H9 (cell line): Measurements from ENCODE around the gene BCAT1. TPM values are rescaled to one million over a fixed set of nuclear protein-coding genes. Genes with fewer than 3 reads are reported as not detected.

Source experiments
- DNase-seq: peaks from one replicate; pipeline ENCODE4 v3.0.0-alpha.2; 2017
- H2AFZ ChIP-seq: one replicate; pipeline ENCODE4 v1.6.1; 2013; ENCODE audit warnings: mild to moderate bottlenecking, low read length, control low read depth, moderate library complexity
- H2AK5ac ChIP-seq: 2 replicates; pipeline ENCODE4 v1.6.1; 2013; ENCODE audit warnings: low read length, control low read depth, mixed read lengths; ENCODE audit not compliant: insufficient read length
- H2BK120ac ChIP-seq: one replicate; pipeline ENCODE4 v1.6.1; 2013; ENCODE audit warnings: low read depth, mild to moderate bottlenecking, low read length, control low read depth, inconsistent platforms; ENCODE audit not compliant: poor library complexity, severe bottlenecking
- H2BK12ac ChIP-seq: 2 replicates; pipeline ENCODE4 v1.6.1; 2013; ENCODE audit warnings: low read length, control low read depth, mixed read lengths, low read depth; ENCODE audit not compliant: insufficient read length
- H2BK15ac ChIP-seq: 2 replicates; pipeline ENCODE4 v1.6.1; 2013; ENCODE audit warnings: low read depth, low read length, control low read depth
- H2BK20ac ChIP-seq: one replicate; pipeline ENCODE4 v1.6.1; 2013; ENCODE audit warnings: low read depth, mild to moderate bottlenecking, low read length, control low read depth, inconsistent platforms; ENCODE audit not compliant: poor library complexity, severe bottlenecking
- H2BK5ac ChIP-seq: 2 replicates; pipeline ENCODE4 v1.6.1; 2013; ENCODE audit warnings: low read length, control low read depth, mixed read lengths; ENCODE audit not compliant: insufficient read length
- H3K14ac ChIP-seq: 2 replicates; pipeline ENCODE4 v1.6.1; 2013; ENCODE audit warnings: low read length, control low read depth; ENCODE audit not compliant: insufficient read depth
- H3K18ac ChIP-seq: 2 replicates; pipeline ENCODE4 v1.6.1; 2013; ENCODE audit warnings: low read depth, mild to moderate bottlenecking, mixed read lengths, low read length, control low read depth; ENCODE audit not compliant: insufficient read length
- H3K23ac ChIP-seq: 2 replicates; pipeline ENCODE4 v1.6.1; 2013; ENCODE audit warnings: low read length, control low read depth, mixed read lengths, low read depth; ENCODE audit not compliant: insufficient read length
- H3K23me2 ChIP-seq: 2 replicates; pipeline ENCODE4 v1.6.1; 2013; ENCODE audit warnings: low read depth, mild to moderate bottlenecking, mixed read lengths, low read length, control low read depth; ENCODE audit not compliant: insufficient read length, poor library complexity, severe bottlenecking
- H3K27ac ChIP-seq: 2 replicates; pipeline ENCODE4 v1.5.1; 2013; ENCODE audit warnings: low read length, control low read depth, mixed read lengths, low read depth; ENCODE audit not compliant: insufficient read length
- H3K27me3 ChIP-seq: 2 replicates; pipeline ENCODE4 v1.6.1; 2013; ENCODE audit warnings: low read length, control low read depth, inconsistent platforms; ENCODE audit not compliant: insufficient read depth
- H3K4ac ChIP-seq: 2 replicates; pipeline ENCODE4 v1.6.1; 2013; ENCODE audit warnings: low read depth, mild to moderate bottlenecking, control low read depth, inconsistent platforms, low read length, moderate library complexity
- H3K4me1 ChIP-seq: 2 replicates; pipeline ENCODE4 v1.6.1; 2013; ENCODE audit warnings: low read length, control low read depth, inconsistent platforms; ENCODE audit not compliant: insufficient read depth
- H3K4me2 ChIP-seq: 2 replicates; pipeline ENCODE4 v1.6.1; 2013; ENCODE audit warnings: low read length, control low read depth, mixed read lengths; ENCODE audit not compliant: insufficient read length, insufficient read depth
- H3K56ac ChIP-seq: 2 replicates; pipeline ENCODE4 v1.6.1; 2013; ENCODE audit warnings: low read depth, mild to moderate bottlenecking, mixed read lengths, low read length, control low read depth; ENCODE audit not compliant: insufficient read length
- H3K79me1 ChIP-seq: 2 replicates; pipeline ENCODE4 v1.6.1; 2013; ENCODE audit warnings: low read depth, mild to moderate bottlenecking, moderate library complexity, low read length, control low read depth, inconsistent platforms; ENCODE audit not compliant: insufficient read depth, poor library complexity, severe bottlenecking
- H3K79me2 ChIP-seq: 2 replicates; pipeline ENCODE4 v1.6.1; 2013; ENCODE audit warnings: low read length, control low read depth, inconsistent platforms; ENCODE audit not compliant: insufficient read depth
- H3K9ac ChIP-seq: 2 replicates; pipeline ENCODE4 v1.6.1; 2013; ENCODE audit warnings: low read length, control low read depth, mixed read lengths; ENCODE audit not compliant: insufficient read length; ENCODE audit errors: extremely low read depth
- H3K9me3 ChIP-seq: one replicate; pipeline ENCODE4 v1.6.1; 2013; ENCODE audit warnings: low read depth, low read length, inconsistent platforms; ENCODE audit not compliant: control insufficient read depth
- H3T11ph ChIP-seq: one replicate; pipeline ENCODE4 v1.6.1; 2013; ENCODE audit warnings: mild to moderate bottlenecking, low read length, control low read depth, inconsistent platforms
- H4K20me1 ChIP-seq: one replicate; pipeline ENCODE4 v1.6.1; 2013; ENCODE audit not compliant: control insufficient read depth, insufficient read length, insufficient read depth
- H4K5ac ChIP-seq: 2 replicates; pipeline ENCODE4 v1.6.1; 2013; ENCODE audit warnings: low read depth, mild to moderate bottlenecking, mixed read lengths, low read length, control low read depth; ENCODE audit not compliant: insufficient read length
- H4K8ac ChIP-seq: replicated peaks from 2 replicates; pipeline ENCODE4 v1.6.1; 2013; ENCODE audit warnings: low read length, control low read depth, mixed read lengths, low read depth; ENCODE audit not compliant: insufficient read length
- H4K91ac ChIP-seq: 2 replicates; pipeline ENCODE4 v1.6.1; 2013; ENCODE audit warnings: low read depth, mild to moderate bottlenecking, moderate library complexity, mixed read lengths, low read length, control low read depth; ENCODE audit not compliant: insufficient read length
- H3K27ac Mint-ChIP-seq, 3 experiments: 2 replicates in 2 of 3; 3 replicates in 1 of 3; pipeline ENCODE4 v1.8.0; 2020 to 2021; ENCODE audit warnings: mixed read lengths in 3 of 3, mild to moderate bottlenecking in 1 of 3, moderate library complexity in 1 of 3
- H3K27me3 Mint-ChIP-seq: 2 replicates; pipeline ENCODE4 v1.8.0; 2021; ENCODE audit warnings: low read depth, mild to moderate bottlenecking, moderate library complexity, mixed read lengths
- H3K36me3 Mint-ChIP-seq, 3 experiments: 2 replicates in 2 of 3; 3 replicates in 1 of 3; pipeline ENCODE4 v1.8.0; 2020 to 2021; ENCODE audit warnings: low read depth in 3 of 3, mixed read lengths in 3 of 3; ENCODE audit not compliant: insufficient read depth in 1 of 3
- H3K4me1 Mint-ChIP-seq, 2 experiments: 2 replicates each; pipeline ENCODE4 v1.8.0; 2020; ENCODE audit warnings: mixed read lengths in 2 of 2
- H3K4me3 Mint-ChIP-seq, 2 experiments: 2 replicates in 1 of 2; 3 replicates in 1 of 2; pipeline ENCODE4 v1.8.0; 2020 to 2021; ENCODE audit warnings: mild to moderate bottlenecking in 2 of 2, mixed read lengths in 2 of 2, moderate library complexity in 1 of 2
- H3K9me3 Mint-ChIP-seq, 2 experiments: 2 replicates in 1 of 2; 3 replicates in 1 of 2; pipeline ENCODE4 v1.8.0; 2020; ENCODE audit warnings: mild to moderate bottlenecking in 2 of 2, mixed read lengths in 2 of 2, moderate library complexity in 1 of 2
- WGBS: extraction: QIAGEN DNeasy Blood & Tissue Kit; methylation state at CpG from one replicate; pipeline ENCODE4 v1.1.7; 2013; ENCODE audit warnings: missing lambda C conversion rate, low lambda C conversion rate, mixed read lengths; ENCODE audit not compliant: insufficient read length; ENCODE audit errors: extremely low coverage; 5-methylcytosine and 5-hydroxymethylcytosine counted together
- total RNA-seq: library from RNA; stranded (reverse); gene quantifications from 2 replicates; pipeline ENCODE4 v1.2.1, GENCODE V29; 2021
- TF ChIP-seq, protein P1 (sequence below): fragments of 200-600 bp; sonication (generic); conservative IDR thresholded peaks from 3 replicates; pipeline ENCODE4 v1.8.0; 2021; ENCODE audit warnings: antibody characterized with exemption, mild to moderate bottlenecking

Gene BCAT1
- total RNA-seq, 1 experiment from 2014 or later = 244 TPM

DNA sequence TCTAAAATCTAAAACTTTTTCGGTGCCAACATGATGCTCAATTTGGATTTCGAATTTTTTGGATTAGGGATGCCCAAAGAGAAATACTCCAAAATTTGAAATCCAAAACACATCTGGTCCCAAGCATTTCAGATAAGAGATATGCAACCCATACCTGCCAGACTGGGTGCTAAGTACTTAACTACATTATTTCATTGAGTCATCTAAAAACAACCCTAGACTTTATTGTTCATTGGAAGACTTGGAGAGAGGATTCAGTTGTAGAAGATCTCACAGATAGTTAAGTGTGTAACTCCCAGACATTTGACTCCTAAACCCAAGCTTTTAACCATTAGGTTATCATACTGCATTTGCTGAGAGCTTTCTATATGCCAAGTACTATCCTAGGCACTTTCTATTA lies 102.2 kb downstream of the BCAT1 start:
- Histone ChIP-seq H4K20me1 (no peaks in the 10 kb centered on the region), H3K9me3 (no peaks in the 10 kb centered on the region), H2BK5ac (no peak overlapping the region), H4K8ac (no peak overlapping the region), H3K23ac (no peak overlapping the region), H3K27ac (no peak overlapping the region), H3K4ac (no peak overlapping the region), H2BK20ac (no peak overlapping the region), H3K4me2 (no peak overlapping the region), H3K79me1 (peaks cover 2% of the 10 kb centered on the region), H2AFZ (no peak overlapping the region), H4K91ac (no peak overlapping the region), H2BK120ac (no peak overlapping the region), H3K4me1 (no peaks in the 10 kb centered on the region), H3K79me2 (no peaks in the 10 kb centered on the region), H3T11ph (no peak overlapping the region), H3K23me2 (no peaks in the 10 kb centered on the region), H2AK5ac (no peak overlapping the region), H3K18ac (no peak overlapping the region), H4K5ac (no peak overlapping the region), H3K9ac (no peak overlapping the region), H3K56ac (no peak overlapping the region), H2BK15ac (no peak overlapping the region), H2BK12ac (no peak overlapping the region), H3K27me3 (no peaks in the 10 kb centered on the region), H3K14ac (no peak overlapping the region)
- peaks cover 5 to 7% of the 10 kb centered on the region in 2 experiments for H3K4me1 Mint-ChIP-seq
- WGBS = no CpG with 5 or more reads among the region's 2 CpGs
- H3K9me3 Mint-ChIP-seq = no peaks in the 10 kb centered on the region
- peaks cover 16 to 46% (median 25%) of the 10 kb centered on the region in 3 experiments for H3K36me3 Mint-ChIP-seq
- H3K4me3 Mint-ChIP-seq = no peak overlapping the region
- H3K27me3 Mint-ChIP-seq = no peaks in the 10 kb centered on the region
- H3K27ac Mint-ChIP-seq = no peak overlapping the region
- DNase-seq = no peak
- TF ChIP-seq, protein P1, sequence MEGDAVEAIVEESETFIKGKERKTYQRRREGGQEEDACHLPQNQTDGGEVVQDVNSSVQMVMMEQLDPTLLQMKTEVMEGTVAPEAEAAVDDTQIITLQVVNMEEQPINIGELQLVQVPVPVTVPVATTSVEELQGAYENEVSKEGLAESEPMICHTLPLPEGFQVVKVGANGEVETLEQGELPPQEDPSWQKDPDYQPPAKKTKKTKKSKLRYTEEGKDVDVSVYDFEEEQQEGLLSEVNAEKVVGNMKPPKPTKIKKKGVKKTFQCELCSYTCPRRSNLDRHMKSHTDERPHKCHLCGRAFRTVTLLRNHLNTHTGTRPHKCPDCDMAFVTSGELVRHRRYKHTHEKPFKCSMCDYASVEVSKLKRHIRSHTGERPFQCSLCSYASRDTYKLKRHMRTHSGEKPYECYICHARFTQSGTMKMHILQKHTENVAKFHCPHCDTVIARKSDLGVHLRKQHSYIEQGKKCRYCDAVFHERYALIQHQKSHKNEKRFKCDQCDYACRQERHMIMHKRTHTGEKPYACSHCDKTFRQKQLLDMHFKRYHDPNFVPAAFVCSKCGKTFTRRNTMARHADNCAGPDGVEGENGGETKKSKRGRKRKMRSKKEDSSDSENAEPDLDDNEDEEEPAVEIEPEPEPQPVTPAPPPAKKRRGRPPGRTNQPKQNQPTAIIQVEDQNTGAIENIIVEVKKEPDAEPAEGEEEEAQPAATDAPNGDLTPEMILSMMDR = no peak
